Ramos (cell line): Measurements from ENCODE around the gene APOBEC4.
"Not testable (repeated sequence)": the region's sequence is repeated elsewhere in the genome, so short reads cannot be mapped to it uniquely, and the experiment has no call there.

Experiments used
- in situ Hi-C: fragments of 300-500 bp; cut with MboI; formaldehyde crosslinking; loops from one replicate; pipeline ENCODE4 v1.14.3; 2022; ENCODE audit warnings: low sequenced_read_pairs; ENCODE audit not compliant: unreplicated experiment

The APOBEC4 gene

GRCh38 chr1:183652547-183653461, at the start of gene APOBEC4:
TSS of gene APOBEC4 (minus strand) at chr1:183653316. CDS start at chr1:183648781, 4,535 bp downstream.
- in situ Hi-C loops: loop anchor here (10.0 kb wide), 1 partner anchor 262 kb away; no protein-coding TSS in a partner anchor

- in situ Hi-C loops: no loop called here
These were observed 49.7 kb upstream of the APOBEC4 start for GRCh38 chr1:183702813-183703198.

- in situ Hi-C loops: no loop called here
These were observed 49.1 kb upstream of the APOBEC4 start for GRCh38 chr1:183702087-183702812.

- in situ Hi-C loops: no loop called here
These were observed 46.6 kb upstream of the APOBEC4 start for GRCh38 chr1:183699616-183700160.

GRCh38 chr1:183697814-183698590, 44.9 kb upstream of the APOBEC4 start:
- in situ Hi-C loops: no loop called here

- in situ Hi-C loops: no loop called here
These were observed 43.9 kb upstream of the APOBEC4 start for GRCh38 chr1:183696981-183697380.

- in situ Hi-C loops: no loop called here
These were observed 41.6 kb upstream of the APOBEC4 start for GRCh38 chr1:183694755-183695154.

GRCh38 chr1:183694066-183694465, 41.0 kb upstream of the APOBEC4 start:
- in situ Hi-C loops: no loop called here

- in situ Hi-C loops: no loop called here
These were observed 40.4 kb upstream of the APOBEC4 start for GRCh38 chr1:183693521-183693920.

- in situ Hi-C loops: loop anchor here (10.0 kb wide), 1 partner anchor 405 kb away; no protein-coding TSS in a partner anchor
These were observed 36.7 kb upstream of the APOBEC4 start for GRCh38 chr1:183689762-183690204.

- in situ Hi-C loops: loop anchor here (10.0 kb wide), 1 partner anchor 404 kb away; no protein-coding TSS in a partner anchor
These were observed 35.4 kb upstream of the APOBEC4 start for GRCh38 chr1:183688341-183689060.

- in situ Hi-C loops: loop anchor here (10.0 kb wide), 1 partner anchor 403 kb away; no protein-coding TSS in a partner anchor
These were observed 34.6 kb upstream of the APOBEC4 start for GRCh38 chr1:183687546-183688304.

- in situ Hi-C loops: loop anchor here (10.0 kb wide), 1 partner anchor 401 kb away; no protein-coding TSS in a partner anchor
These were observed 33.1 kb upstream of the APOBEC4 start for GRCh38 chr1:183686229-183686628.

- in situ Hi-C loops: loop anchor here (10.0 kb wide), 1 partner anchor 400 kb away; no protein-coding TSS in a partner anchor
These were observed 32.1 kb upstream of the APOBEC4 start for GRCh38 chr1:183685112-183685713.

GRCh38 chr1:183679363-183679762, 26.2 kb upstream of the APOBEC4 start:
- in situ Hi-C loops: not testable (repeated sequence)

- in situ Hi-C loops: no loop called here
These were observed 25.7 kb upstream of the APOBEC4 start for GRCh38 chr1:183678819-183679218.

GRCh38 chr1:183676586-183677189, 23.6 kb upstream of the APOBEC4 start:
- in situ Hi-C loops: no loop called here
